AG04450 (cell line): ENCODE results near the gene C6orf52. TPM values are rescaled to one million over a fixed set of nuclear protein-coding genes. Genes with fewer than 3 reads are reported as not detected.

Experiments
- CTCF ChIA-PET: fragments of 300-600, 350-600 bp; formaldehyde crosslinking; extraction: SDS; loops from one replicate; lab custom pipeline; 2022; ENCODE audit warnings: antibody characterized with exemption, inconsistent platforms; lab: Charles Lee
- POLR2A ChIA-PET: fragments of 350-600 bp; formaldehyde crosslinking; extraction: SDS; loops from one replicate; lab custom pipeline; 2021; ENCODE audit warnings: antibody characterized with exemption, inconsistent platforms; lab: Yijun Ruan, JAX
- DNase-seq: peaks from one replicate; pipeline ENCODE4 v3.0.0-alpha.2; 2011; ENCODE audit warnings: low read depth, low spot score
- H3K27ac ChIP-seq: one replicate; pipeline ENCODE4 v1.5.1; 2012; ENCODE audit warnings: low read depth, low read length, control low read depth
- H3K27me3 ChIP-seq: one replicate; pipeline ENCODE4 v1.6.0; 2012; ENCODE audit warnings: low read length; ENCODE audit not compliant: control insufficient read depth, insufficient read depth
- H3K4me3 ChIP-seq: 2 replicates; pipeline ENCODE4 v1.5.1; 2011; ENCODE audit warnings: mild to moderate bottlenecking, low read depth, low read length, control low read depth
- H3K9me3 ChIP-seq: 2 replicates; pipeline ENCODE4 v1.5.1; 2012; ENCODE audit warnings: low read length; ENCODE audit not compliant: control insufficient read depth, insufficient read depth
- CTCF ChIP-seq: IDR thresholded peaks from 2 replicates; pipeline ENCODE4 v1.5.1; 2011; ENCODE audit warnings: low read depth, low read length, control low read depth, inconsistent platforms
- polyA plus RNA-seq: library from polyadenylated mRNA; depleted of rRNA; stranded (reverse); fragments of >200 nt; gene quantifications from 2 replicates; pipeline ENCODE4 v1.2.3, GENCODE V29; 2011

Gene C6orf52
- polyA plus RNA-seq, 1 experiment: 0.74 TPM

GRCh38 chr6:10685092-10685915, 9.1 kb downstream of the C6orf52 start:
- DNase-seq: no peak
- CTCF ChIA-PET: no interaction called here
- H3K4me3 ChIP-seq: no peak overlapping the region
- H3K27me3 ChIP-seq: peaks cover 14% of the 10 kb centered on the region
- no peak overlapping the region for H3K27ac ChIP-seq
- TF ChIP-seq CTCF: no peak
- POLR2A ChIA-PET: no interaction called here
- H3K9me3 ChIP-seq: no peaks in the 10 kb centered on the region

DNA sequence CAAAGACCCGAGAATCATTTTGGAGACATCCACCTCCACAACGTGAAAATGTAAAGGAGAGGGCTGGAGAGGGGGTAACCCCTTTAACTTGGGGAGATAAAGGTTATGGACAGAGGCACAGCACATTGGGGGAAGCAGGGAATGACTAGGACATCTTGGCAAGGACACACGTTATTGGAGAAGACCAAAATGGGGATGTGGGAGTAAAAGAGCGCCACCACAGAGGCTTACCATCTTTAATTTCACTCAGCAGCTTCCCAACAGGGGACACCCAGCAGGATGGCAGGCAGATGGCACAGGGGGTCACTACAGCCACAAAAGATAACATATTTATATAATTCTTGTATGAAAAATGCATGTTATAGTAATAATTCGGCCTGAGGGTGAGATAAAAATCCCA, 9.8 kb downstream of the C6orf52 start:
- POLR2A ChIA-PET: no interaction called here
- no peak overlapping the region for H3K4me3 ChIP-seq
- CTCF ChIA-PET: no interaction called here

DNA sequence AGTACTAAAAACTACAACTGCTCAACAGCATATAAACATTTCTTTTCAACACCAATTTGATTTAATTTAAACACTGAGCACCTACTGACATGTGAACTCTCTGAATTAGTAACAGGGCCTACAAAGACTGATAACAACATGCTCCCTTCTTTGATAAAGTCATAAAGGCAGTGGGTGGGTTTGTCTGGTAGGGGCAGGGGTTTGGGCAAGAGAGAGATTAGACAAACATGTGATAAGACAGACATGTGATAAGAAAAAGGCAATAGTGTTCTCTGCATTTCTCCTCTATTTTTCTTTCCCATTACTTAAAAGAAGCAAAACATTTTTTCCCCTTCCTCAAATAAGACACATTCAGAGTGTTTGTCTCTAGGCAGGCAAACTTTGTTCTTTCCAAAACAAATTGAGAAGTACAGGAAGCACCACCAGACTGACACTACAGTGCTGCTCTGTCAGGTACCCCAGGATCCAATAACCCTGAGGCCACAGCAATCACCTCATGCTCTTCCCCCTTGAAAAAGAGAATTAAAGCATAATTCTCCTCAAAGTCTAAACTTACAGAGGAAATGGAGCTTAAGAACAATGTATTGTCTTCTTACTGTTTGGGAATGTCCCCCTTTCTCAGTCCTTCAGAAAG, 11.9 kb downstream of the C6orf52 start:
- H3K27ac ChIP-seq: no peak overlapping the region
- no peak for DNase-seq
- H3K4me3 ChIP-seq: no peak overlapping the region
- peaks cover 11% of the 10 kb centered on the region for H3K27me3 ChIP-seq
- ChIA-PET CTCF (interaction anchor here (0.9 kb wide), 1 partner anchor 56 kb away, joined by 3 read pairs; no protein-coding TSS in a partner anchor), POLR2A (no interaction called here)
- no peaks in the 10 kb centered on the region for H3K9me3 ChIP-seq
- no peak for TF ChIP-seq CTCF

More for the DNA sequence above, 9.8 kb downstream of the C6orf52 start:
- H3K9me3 ChIP-seq: no peaks in the 10 kb centered on the region
- TF ChIP-seq CTCF: no peak
- H3K27me3 ChIP-seq: peaks cover 14% of the 10 kb centered on the region
- no peak overlapping the region for H3K27ac ChIP-seq
- no peak for DNase-seq

DNA sequence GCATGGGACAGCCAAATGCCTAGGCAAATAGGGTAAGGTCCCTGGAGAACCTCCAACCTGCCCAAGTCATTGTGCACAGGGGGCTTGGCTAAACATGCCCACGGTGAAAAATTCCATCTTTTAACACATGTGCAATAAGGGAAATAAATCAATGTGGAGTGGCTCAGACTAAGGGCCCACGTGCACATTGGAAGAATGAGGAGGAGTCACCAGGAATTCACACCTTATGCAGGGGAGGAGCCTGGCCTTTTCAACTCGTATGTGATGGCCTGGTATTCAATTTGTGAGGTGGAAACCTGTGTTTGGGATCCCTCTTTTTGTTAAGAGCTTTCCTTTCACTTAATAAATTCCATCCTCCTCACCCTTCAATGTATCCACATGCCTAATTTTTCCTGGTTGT, 12.6 kb downstream of the C6orf52 start:
- Histone ChIP-seq H3K9me3 (no peaks in the 10 kb centered on the region), H3K27ac (no peak overlapping the region), H3K4me3 (no peak overlapping the region), H3K27me3 (peaks cover 10% of the 10 kb centered on the region)
- CTCF ChIA-PET: interaction anchor here (0.9 to 1.1 kb wide), 2 partner anchors 55 to 203 kb away, joined by 3 read pairs; no protein-coding TSS in a partner anchor
- no peak for TF ChIP-seq CTCF
- POLR2A ChIA-PET: no interaction called here
- no peak for DNase-seq

DNA sequence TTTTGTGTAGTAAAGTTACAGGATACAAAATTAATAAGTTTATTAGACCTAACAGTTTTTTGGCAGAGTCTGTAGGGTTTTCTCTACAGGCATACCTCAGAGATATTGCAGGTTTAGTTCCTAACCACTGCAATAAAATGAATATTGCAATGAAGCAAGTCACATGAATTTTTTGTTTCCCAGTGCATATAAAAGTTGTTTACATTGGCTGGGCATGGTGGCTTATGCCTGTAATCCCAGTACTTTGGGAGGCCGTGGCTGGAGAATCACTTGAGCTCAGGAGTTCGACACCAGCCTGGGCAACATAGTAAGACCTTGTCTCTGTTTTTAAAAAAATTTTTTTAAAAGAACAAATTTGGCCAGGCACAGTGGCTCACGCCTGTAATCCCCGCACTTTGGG, 16.0 kb downstream of the C6orf52 start:
- POLR2A ChIA-PET: no interaction called here
- H3K27me3 ChIP-seq: peaks cover under 1% of the 10 kb centered on the region
- CTCF ChIA-PET: no interaction called here

More for the DNA sequence above, 16.0 kb downstream of the C6orf52 start:
- no peak for TF ChIP-seq CTCF
- Histone ChIP-seq H3K9me3 (no peaks in the 10 kb centered on the region), H3K27ac (no peak overlapping the region), H3K4me3 (no peak overlapping the region)
- DNase-seq: no peak
